HUES64 (cell line): ENCODE results near the gene OR10H5.
"Not testable (repeated sequence)": the region's sequence is repeated elsewhere in the genome, so short reads cannot be mapped to it uniquely, and the experiment has no call there.

ENCODE experiments used
- H3K27ac ChIP-seq: 2 replicates; pipeline ENCODE4 v1.7.0; 2013; ENCODE audit warnings: low read depth, low read length, inconsistent platforms
- H3K27me3 ChIP-seq: 2 replicates; pipeline ENCODE4 v1.6.1; 2013; ENCODE audit warnings: mild to moderate bottlenecking, low read length; ENCODE audit not compliant: insufficient read depth
- H3K36me3 ChIP-seq: 2 replicates; pipeline ENCODE4 v1.6.1; 2013; ENCODE audit warnings: mild to moderate bottlenecking, low read length; ENCODE audit not compliant: insufficient read depth
- H3K4me1 ChIP-seq: 2 replicates; pipeline ENCODE4 v1.6.1; 2013; ENCODE audit warnings: mild to moderate bottlenecking, low read length, moderate library complexity; ENCODE audit not compliant: insufficient read depth
- H3K4me3 ChIP-seq: 2 replicates; pipeline ENCODE4 v1.5.1; 2013; ENCODE audit warnings: mild to moderate bottlenecking, low read length, moderate library complexity
- H3K9ac ChIP-seq: 2 replicates; pipeline ENCODE4 v1.6.1; 2013; ENCODE audit warnings: mild to moderate bottlenecking, low read depth, low read length
- H3K9me3 ChIP-seq: 2 replicates; pipeline ENCODE4 v1.6.1; 2013; ENCODE audit warnings: low read depth, low read length; ENCODE audit not compliant: insufficient read depth
- WGBS: fragments of 150-250, 120-280 bp; methylation state at CpG from one replicate; pipeline ENCODE4 v1.1.7; 2013; ENCODE audit warnings: missing lambda C conversion rate; 5-methylcytosine and 5-hydroxymethylcytosine counted together

OR10H5 gene

DNA sequence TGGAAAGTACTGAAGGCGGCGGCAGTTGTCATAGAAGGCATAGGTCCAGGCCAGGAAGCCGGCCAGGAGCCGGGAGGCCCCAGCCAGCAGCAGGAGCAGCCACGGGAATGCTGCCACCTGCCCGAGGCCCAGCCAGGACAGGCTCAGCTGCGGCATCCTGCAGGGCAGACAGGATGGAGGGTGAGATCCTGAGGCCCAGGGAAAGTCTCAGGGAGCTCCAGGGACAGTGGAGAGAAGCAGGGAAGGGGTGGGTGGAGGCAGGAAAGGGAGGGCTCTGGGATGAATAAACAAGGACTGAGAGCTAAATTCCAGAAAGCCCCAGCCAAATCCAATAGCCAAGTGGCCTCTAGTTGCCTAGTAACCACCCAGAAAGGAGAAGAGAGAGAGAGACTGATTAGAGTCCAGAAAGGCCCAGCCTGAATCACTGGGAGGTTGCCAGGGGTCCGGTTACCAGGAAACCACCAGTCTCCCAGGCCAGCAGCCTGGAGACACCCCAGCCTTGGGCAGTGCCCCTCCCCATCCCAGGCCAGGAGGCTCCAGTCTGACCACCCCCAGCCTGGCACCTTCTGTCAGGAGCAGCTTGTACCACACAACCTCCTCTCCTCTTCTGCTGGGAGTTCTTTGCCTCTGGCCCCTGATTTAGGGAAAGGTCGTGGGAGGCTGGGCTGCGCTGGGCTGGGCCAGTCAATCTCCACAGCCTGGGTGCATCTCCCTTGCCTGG is 7.5 kb upstream of the OR10H5 start:
- Histone ChIP-seq H3K27ac (no peak overlapping the region), H3K4me1 (no peaks in the 10 kb centered on the region), H3K27me3 (no peaks in the 10 kb centered on the region), H3K9me3 (peaks cover 75% of the 10 kb centered on the region), H3K36me3 (no peaks in the 10 kb centered on the region), H3K9ac (no peak overlapping the region), H3K4me3 (no peak overlapping the region)
- whole genome bisulfite sequencing, result 77% methylated on average over 10 of the region's 10 CpGs

DNA sequence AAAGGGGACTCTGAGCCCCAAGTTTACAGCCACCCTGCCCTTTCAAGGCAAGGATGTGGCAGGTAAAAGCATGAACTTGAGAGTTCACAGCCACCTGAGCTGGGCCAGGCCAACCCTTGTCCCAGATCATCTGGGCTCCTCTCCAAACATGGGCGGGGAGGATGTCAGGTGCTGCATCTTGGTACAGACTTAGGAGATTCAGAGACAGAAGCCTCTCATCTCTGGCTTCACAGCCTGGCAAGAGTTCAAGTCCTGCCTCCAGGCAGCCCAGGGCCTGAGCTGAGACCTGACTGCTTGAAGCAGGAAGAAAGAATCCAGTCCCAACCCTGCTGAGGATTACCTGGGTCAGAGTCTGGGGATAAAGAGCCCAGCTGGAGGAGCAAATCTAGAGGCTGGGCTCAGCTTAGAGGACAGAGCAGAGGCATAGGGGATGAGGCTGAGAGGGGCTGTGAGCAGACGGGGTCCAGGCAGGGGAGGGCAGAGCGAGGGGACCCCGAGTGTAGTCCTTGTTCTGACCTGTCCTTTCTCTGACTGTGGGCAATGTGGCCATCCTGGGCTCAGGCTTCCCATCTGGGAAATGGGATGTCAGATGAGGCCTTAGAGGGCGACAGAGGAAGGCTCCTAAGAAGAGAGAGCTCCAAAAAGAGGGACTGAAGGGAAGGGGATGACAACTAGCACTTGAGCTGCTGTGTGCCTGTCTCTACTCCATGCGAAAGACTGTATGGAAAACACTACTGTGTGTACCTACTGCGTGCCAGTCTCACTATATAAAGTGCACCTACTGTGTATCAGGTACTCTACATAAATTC is 6.6 kb upstream of the OR10H5 start:
- no peaks in the 10 kb centered on the region for H3K27me3 ChIP-seq
- H3K9me3 ChIP-seq, result peaks cover 66% of the 10 kb centered on the region
- no peaks in the 10 kb centered on the region for H3K4me1 ChIP-seq
- H3K36me3 ChIP-seq, result no peaks in the 10 kb centered on the region
- H3K4me3 ChIP-seq, result no peak overlapping the region
- H3K9ac ChIP-seq, result no peak overlapping the region
- no peak overlapping the region for H3K27ac ChIP-seq
- WGBS, result 51% methylated on average over 7 of the region's 7 CpGs

DNA sequence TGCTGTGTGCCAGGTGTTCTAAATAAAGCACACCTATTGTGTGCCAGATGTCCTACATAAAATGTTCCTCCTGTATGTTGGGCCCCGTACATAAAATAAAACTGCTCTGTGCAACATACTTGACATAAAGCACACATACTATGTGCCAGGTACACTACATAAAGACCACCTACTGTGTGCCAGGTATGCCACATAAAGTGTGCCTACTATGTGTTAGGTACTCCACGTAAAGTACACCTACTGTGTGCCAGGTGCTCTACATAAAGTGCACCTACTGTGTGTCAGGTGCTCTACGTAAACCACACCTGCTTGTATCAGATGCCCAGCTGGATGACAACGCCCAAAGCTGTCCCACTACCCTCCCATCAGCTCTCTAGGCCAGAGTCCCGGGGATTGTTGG is 5.8 kb upstream of the OR10H5 start:
- H3K27me3 ChIP-seq, result no peaks in the 10 kb centered on the region
- H3K36me3 ChIP-seq, result no peaks in the 10 kb centered on the region
- no peaks in the 10 kb centered on the region for H3K4me1 ChIP-seq
- no peak overlapping the region for H3K4me3 ChIP-seq
- H3K27ac ChIP-seq, result no peak overlapping the region
- H3K9me3 ChIP-seq, result peaks cover 59% of the 10 kb centered on the region
- H3K9ac ChIP-seq, result no peak overlapping the region
- WGBS, result 80% methylated on average over 5 of the region's 5 CpGs

DNA sequence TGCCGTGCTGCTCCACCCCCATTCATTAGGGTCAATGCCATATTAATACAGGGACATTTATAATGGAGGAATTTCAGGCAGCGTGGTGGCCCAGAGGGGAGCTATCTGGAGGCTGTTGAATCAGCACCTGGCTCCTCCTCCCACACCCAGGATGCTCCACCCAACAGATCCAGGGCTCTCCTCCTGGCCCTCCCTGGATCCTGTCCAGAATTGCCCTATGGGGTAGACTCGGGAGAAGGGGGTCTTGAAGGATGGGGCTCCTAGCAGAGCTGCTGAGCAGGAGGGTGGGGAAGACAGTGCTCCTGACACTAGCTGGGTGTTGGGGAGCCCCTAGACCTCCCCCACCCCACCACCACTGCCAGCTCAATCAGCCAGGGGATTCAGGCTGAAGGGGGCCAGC is 5.2 kb upstream of the OR10H5 start:
- H3K27ac ChIP-seq, result no peak overlapping the region
- peaks cover 60% of the 10 kb centered on the region for H3K9me3 ChIP-seq
- no peak overlapping the region for H3K9ac ChIP-seq
- 80% methylated on average over 3 of the region's 3 CpGs for WGBS
- H3K4me1 ChIP-seq, result no peaks in the 10 kb centered on the region
- no peak overlapping the region for H3K4me3 ChIP-seq
- no peaks in the 10 kb centered on the region for H3K36me3 ChIP-seq
- H3K27me3 ChIP-seq, result no peaks in the 10 kb centered on the region

DNA sequence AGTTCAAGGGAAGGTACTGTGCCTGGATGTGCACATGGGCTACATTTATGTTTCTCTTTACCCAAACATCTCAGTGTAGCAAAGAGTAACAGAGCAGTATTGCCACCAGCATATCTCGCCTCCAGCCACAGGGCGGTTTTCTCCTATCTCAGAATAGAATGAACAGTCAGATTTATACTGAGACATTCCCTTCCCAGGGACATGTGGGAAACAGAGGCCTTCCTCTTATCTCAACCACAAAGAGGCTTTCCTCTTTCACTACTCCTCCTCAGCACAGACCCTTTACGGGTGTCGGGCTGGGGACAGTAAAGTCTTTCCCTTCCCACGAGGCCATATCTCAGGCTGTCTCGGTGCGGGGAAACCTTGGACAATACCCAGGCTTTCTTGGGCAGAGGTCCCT is 4.6 kb upstream of the OR10H5 start:
- WGBS, result 90% methylated on average over 7 of the region's 7 CpGs
- H3K27me3 ChIP-seq, H3K36me3 ChIP-seq, H3K4me3 ChIP-seq, H3K9ac ChIP-seq, H3K4me1 ChIP-seq, H3K27ac ChIP-seq: not testable (repeated sequence)
- H3K9me3 ChIP-seq, result peaks cover 60% of the 10 kb centered on the region

DNA sequence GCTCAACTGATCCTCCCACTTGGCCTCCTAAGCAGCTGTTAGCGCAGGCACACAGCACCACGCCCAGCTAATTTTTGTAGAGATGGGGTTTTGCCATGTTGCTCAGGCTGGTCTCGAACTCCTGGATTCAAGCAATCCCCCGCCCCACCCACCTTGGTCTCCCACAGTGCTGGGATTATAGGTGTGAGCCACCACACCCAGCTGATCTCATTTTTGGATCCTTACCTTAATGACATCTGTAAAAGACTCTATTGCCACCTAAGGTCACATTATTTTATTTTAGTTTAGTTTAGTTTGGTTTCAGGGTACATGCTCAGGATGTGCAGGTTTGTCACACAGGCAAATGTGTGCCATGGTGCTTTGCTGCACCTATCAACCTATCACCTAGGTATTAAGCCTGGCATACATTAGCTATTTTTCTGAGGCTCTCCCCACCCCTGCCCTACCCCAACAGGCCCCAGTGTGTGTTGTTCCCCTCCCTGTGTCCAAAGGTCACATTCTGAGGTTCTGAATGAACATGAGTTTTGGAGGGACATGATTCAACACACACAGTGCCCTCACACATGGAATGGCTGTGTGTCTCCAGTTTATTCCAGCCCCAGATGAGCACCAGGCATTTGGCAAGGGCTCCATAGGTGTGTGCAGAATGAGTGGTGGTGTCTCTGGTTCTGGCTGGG is 1.3 kb downstream of the OR10H5 start:
- H3K27ac ChIP-seq, result no peak overlapping the region
- WGBS, result 60% methylated on average over 4 of the region's 4 CpGs
- H3K36me3 ChIP-seq, result no peaks in the 10 kb centered on the region
- H3K4me3 ChIP-seq, result no peak overlapping the region
- no peaks in the 10 kb centered on the region for H3K4me1 ChIP-seq
- peaks cover 66% of the 10 kb centered on the region for H3K9me3 ChIP-seq
- no peaks in the 10 kb centered on the region for H3K27me3 ChIP-seq
- no peak overlapping the region for H3K9ac ChIP-seq

DNA sequence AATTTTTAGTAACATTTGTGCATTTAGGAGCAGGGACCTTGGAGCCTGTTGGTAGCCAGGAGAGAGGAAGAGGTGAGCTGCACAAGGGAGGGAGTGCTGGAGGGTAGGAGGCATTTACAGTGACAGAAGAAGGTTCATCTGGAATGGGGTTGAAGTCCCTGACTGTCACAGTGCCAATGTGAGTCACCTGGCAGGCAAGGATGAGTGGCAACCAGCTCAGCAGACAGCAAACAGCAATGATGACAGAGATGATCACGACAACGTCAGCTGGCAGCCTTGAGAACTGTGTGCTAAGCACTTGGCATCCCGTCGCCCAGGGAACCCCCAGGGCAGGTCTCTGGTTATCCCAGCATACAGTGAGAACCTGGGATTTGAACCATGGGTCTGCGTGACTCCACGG is 2.6 kb downstream of the OR10H5 start:
- Histone ChIP-seq H3K27me3 (no peaks in the 10 kb centered on the region), H3K27ac (no peak overlapping the region), H3K36me3 (no peaks in the 10 kb centered on the region), H3K9ac (no peak overlapping the region), H3K4me1 (no peaks in the 10 kb centered on the region), H3K4me3 (no peak overlapping the region), H3K9me3 (peaks cover 70% of the 10 kb centered on the region)
- 67% methylated on average over 6 of the region's 6 CpGs for WGBS

DNA sequence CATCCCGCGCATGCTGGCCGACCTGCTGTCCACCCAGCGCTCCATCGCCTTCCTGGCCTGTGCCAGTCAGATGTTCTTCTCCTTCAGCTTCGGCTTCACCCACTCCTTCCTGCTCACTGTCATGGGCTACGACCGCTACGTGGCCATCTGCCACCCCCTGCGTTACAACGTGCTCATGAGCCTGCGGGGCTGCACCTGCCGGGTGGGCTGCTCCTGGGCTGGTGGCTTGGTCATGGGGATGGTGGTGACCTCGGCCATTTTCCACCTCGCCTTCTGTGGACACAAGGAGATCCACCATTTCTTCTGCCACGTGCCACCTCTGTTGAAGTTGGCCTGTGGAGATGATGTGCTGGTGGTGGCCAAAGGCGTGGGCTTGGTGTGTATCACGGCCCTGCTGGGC is 6.8 kb downstream of the OR10H5 start:
- not testable (repeated sequence) for H3K36me3 ChIP-seq, H3K27me3 ChIP-seq, H3K9ac ChIP-seq, H3K4me3 ChIP-seq, H3K27ac ChIP-seq, H3K4me1 ChIP-seq
- 92% methylated on average over 16 of the region's 18 CpGs for WGBS
- H3K9me3 ChIP-seq, result peaks cover 80% of the 10 kb centered on the region

DNA sequence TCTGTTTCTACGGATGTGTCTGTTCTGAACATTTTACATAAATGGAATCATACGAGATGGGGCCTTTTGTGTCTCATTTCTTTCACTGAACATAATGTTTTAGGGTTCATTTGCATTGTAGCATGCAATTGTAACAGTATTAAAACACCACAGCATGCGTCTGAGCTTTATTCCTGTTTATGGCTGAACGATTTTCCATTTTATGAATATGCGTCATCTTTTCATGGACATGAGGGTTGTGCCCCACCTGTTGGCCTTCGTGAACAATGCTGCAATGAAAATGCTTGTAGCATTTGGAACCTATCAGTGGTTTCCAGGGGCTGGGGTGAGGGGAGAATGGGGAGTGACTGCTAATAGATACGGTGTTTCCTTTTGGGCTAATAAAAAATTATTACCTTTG is 22.9 kb downstream of the OR10H5 start:
- Histone ChIP-seq H3K4me1 (no peaks in the 10 kb centered on the region), H3K9me3 (peaks cover 81% of the 10 kb centered on the region), H3K4me3 (no peak overlapping the region), H3K9ac (no peak overlapping the region), H3K27me3 (no peaks in the 10 kb centered on the region), H3K36me3 (no peaks in the 10 kb centered on the region), H3K27ac (no peak overlapping the region)
- 78% methylated on average over 6 of the region's 7 CpGs for WGBS

DNA sequence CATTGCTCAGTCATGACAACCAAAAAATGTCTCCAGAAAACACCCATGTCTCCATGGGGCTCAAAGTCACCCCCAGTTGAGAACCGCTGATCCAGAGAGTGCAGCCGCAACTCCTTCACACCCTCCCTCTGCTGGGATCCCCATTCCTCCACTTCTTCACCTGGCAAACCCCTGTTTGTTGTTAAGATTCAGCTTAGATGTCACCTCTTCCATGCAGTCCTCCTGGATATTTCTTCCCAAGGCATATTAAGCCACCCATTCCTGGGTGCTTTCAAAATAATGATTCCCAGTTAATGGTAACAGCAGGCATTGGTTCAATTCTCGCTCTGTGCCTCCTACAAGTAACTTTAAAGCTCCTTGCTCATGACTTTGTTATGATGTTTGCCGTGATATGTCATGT is 24.0 kb downstream of the OR10H5 start:
- Histone ChIP-seq H3K4me3 (no peak overlapping the region), H3K9me3 (peaks cover 81% of the 10 kb centered on the region), H3K27me3 (no peaks in the 10 kb centered on the region), H3K9ac (no peak overlapping the region), H3K4me1 (no peaks in the 10 kb centered on the region), H3K27ac (no peak overlapping the region), H3K36me3 (no peaks in the 10 kb centered on the region)
- 70% methylated on average over 4 of the region's 4 CpGs for WGBS

DNA sequence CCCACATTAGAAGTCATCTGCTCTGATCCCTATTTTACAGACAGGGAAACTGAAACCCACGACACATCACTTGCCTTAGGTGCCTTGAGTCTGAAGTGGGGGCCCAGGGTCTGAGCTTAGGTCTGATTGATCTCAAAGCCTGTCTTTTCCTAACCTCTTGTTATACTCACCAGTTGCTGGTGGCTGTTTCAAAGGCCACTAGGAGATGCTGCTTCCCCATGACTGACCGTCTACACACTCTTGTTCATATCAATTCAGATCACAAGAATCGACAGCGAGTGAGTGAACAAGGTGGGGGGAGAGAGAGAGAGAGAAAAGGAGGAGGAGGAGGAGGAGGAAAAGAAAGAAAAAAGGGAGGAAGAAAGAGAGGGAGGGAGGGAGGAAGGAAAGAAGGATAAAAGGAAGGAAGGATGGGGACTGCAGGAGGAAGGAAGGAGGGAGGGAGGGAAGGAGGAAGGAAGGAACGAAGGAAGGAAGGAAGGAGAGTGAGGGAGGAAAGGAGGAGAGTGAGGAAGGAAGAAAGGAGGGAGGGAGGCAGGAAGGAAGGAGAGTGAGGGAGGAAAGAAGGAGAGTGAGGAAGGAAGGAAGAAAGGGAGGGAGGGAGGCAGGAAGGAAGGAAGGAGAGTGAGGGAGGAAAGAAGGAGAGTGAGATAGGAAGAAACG is 24.7 kb downstream of the OR10H5 start:
- Histone ChIP-seq H3K27me3 (no peaks in the 10 kb centered on the region), H3K9ac (no peak overlapping the region), H3K4me1 (no peaks in the 10 kb centered on the region), H3K27ac (no peak overlapping the region), H3K4me3 (no peak overlapping the region), H3K36me3 (no peaks in the 10 kb centered on the region), H3K9me3 (peaks cover 83% of the 10 kb centered on the region)
- WGBS, result 69% methylated on average over 6 of the region's 6 CpGs
